HG02759 (cell line): ENCODE measurements around the gene NUTM2G.
"Not testable (repeated sequence)": the region's sequence is repeated elsewhere in the genome, so short reads cannot be mapped to it uniquely, and the experiment has no call there.

ENCODE experiments used
- ATAC-seq: cut with Tn5 transposase; IDR thresholded peaks from one replicate; pipeline ENCODE4 v1.9.1; 2021; ENCODE audit warnings: mild to moderate bottlenecking, moderate library complexity; ENCODE audit not compliant: unreplicated experiment

NUTM2G gene

DNA sequence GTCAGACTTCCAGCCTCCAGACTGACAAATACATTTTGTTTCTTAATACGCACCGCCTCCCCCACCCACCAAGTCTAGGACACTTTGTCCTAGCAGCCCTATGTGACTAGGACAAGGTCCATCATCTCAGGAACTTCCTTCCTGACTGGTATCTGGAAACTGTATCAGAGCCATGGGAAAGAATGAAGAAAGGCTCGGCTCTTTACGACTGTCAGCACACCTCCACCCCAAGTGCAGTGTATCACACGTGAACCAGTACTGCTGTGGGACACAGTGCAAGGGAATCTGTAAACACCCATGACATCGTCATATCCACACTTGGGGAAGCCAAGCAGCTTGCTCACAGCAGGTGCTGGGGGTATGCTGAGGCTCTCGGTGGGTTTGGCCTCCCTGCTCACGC, 13.0 kb downstream of the NUTM2G start:
- not testable (repeated sequence) for ATAC-seq

DNA sequence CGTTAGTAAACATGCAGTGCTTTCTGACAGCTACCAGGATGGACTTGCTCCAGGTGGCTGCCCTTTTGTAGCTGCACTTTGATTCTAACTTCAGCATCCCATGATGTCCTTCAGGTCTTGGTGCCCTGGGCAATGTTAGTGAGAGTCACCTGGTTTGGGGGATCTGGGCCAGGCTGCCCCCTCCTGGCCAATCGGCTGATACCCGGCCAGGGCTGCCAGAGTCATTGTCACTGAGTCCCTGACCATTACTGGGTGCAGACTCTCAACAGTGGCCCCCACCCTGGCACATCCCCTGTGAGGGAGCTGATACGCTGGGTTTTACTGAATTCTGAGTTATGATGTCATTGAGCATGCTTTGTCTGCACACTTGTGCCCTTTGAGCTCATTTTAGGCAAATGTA, 13.5 kb downstream of the NUTM2G start:
- not testable (repeated sequence) for ATAC-seq

DNA sequence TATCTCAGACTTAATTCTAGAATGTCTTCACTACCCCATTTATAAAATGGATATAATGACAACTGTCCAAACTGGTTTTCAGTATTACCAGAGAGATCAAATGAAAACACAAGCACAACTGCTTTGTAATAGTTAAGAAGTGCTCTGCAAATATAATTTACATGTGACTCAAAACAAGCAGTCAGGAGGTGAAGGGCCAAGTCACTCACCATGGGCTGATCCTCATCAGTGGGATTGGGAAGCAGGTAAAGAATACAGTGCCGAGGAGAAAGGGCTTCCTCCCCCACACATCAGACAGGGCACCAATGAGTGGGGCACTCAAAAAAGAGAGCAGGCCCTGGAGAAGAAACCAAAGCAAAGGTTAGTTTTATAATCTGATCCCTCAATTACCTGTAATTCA, 20.7 kb downstream of the NUTM2G start:
- not testable (repeated sequence) for ATAC-seq

DNA sequence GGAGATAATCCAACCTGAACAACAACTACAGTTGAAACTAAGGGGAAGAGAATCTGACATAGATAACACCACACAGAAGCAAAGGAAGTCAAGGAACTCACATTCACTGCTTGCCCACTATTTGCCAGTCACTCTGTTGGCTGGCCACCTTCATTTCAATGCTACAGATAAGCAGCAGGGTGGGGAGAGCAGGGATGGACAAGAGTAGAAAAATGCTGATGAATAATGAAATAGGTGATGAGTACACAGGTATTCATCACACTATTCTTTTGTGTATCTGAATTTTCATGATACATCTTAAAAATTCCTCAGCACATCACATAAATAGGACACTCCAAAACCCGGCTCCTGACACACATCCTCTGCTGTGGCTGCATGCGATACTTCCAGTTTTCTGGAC, 21.9 kb downstream of the NUTM2G start:
- not testable (repeated sequence) for ATAC-seq

DNA sequence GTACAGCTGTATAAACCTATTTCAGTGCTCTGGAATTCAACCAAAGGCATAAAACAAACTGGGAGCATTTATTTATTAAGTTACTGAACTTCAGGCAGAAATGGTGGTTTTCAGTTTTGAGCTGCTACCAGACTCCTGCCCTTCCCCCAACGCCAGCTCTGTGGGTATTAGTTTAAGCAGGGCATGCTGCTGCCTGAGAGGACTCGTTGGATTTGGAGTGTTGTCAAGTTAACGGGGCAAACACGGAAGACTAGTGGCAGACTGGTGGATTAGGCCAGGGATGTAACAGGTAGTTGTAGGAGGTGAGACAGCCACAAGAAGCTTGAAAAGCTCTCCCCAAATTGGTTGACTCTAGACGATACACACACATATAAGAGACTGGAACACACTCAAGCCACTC, 38.9 kb downstream of the NUTM2G start:
- not testable (repeated sequence) for ATAC-seq

DNA sequence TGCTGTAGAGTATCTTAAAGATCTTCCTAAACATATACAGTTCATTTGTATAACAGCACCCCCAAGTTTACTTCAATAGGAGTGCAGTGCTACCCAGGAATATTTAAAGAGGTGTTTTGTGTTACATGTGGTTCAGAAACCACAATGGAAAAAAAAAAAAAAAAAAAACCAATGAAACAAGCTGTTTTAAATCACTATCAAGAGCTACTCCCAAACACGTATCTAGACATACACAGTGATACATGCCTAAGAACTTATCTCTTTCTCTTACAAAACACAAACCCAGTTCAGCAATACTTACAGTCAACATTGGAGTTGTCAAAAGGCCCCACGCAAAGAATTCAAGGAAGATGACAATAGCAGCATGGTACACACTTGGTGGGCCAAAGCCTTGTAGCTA, 43.9 kb downstream of the NUTM2G start:
- not testable (repeated sequence) for ATAC-seq

DNA sequence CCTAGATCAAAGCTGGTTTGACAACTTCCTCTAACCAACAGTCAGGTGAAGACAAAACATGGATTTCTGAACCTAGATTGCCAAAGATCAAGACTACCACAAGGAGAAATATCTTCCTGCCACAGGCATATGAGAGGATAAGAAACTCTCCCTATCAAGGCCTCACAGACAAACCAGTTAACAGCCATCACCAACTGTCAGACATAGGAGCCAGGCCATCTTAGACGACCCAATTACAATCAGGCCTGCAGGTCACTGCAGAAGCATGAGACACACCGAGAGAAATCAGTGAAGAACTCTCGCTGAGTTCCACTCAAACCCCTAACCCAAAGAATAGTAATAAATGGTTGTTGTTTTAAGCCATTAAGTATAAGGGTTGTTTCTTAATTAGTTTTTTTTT, 45.4 kb downstream of the NUTM2G start:
- ATAC-seq: not testable (repeated sequence)

DNA sequence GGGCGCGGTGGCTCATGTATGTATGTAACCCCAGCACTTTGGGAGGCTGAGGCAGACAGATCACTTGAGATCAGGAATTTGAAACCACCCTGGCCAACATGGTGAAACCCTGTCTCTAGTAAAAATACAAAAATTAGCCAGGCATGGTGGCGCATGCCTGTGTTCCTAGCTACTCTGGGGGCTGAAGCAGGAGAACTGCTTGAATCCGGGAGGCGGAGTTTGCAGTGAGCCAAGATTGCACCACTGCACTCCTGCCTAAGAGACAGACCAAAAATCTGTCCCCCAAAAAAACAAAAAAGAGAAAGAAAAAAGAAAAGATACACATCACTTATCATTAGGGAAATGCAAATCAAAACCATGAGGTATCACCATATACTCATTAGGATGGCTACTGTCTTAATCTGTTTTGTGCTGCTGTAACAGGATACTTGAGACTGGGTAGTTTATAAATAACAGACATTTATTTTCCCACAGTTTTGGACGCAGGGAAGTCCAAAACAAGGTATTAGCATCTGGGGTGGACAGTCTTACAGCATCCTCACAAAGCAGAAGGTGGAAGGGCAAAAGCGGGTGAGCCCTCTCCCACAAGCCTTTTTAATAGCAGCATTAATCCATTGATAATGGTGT, 55.0 kb downstream of the NUTM2G start:
- ATAC-seq: not testable (repeated sequence)

DNA sequence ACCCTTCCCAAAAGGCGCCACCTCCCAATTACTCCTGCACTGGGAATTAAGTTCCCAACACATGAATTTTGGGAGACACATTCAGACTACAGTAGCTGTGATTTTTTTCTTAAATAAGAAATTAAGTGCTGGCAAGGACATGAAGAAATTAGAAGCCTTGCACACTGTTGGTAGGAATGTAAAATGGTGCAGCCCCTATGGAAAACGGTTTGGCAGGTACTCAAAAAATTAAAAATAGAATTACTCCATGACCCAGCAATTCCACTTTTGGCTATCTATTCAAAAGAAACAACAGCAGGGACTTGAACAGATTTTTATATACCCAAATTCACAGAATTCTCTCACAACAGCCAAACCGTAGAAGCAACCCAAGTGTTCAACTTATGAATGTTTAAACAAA, 55.5 kb downstream of the NUTM2G start:
- ATAC-seq: not testable (repeated sequence)

DNA sequence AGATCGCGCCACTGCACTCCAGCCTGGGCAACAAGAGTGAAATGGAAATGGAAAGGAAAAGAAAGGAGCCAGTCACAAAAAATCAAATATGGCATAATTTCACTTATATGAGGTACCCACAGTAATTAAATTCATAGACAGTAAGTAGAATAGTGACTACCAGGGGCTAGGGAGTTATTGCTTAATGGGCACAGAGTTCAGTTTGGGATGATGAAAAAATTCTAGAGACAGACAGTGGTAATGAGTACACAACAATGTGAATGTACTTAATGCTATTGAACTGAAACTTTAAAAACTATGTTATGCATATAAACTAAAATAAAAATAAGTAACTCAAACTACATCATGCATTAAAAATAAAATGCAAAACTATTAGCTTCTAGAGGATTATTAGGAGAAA, 56.2 kb downstream of the NUTM2G start:
- not testable (repeated sequence) for ATAC-seq
